HepG2 (cell line): ENCODE measurements around the gene DDR2. TPM values are rescaled to one million over a fixed set of nuclear protein-coding genes. Genes with fewer than 3 reads are reported as not detected.

Experiments used
- ATAC-seq: fragments of 200-7000 bp; cut with Tn5 transposase; 3 replicates; pipeline ENCODE4 v1.9.1; 2020; ENCODE audit warnings: mild to moderate bottlenecking, moderate library complexity
- BruUV-seq: library from RNA; stranded (reverse); fragments of 400-500 nt; replicated peaks from 2 replicates; lab custom pipeline; 2021; lab: Mats Ljungman, UMichigan
- CTCF ChIA-PET: fragments of 300-600 bp; formaldehyde crosslinking; extraction: SDS; loops from one replicate; lab custom pipeline; 2021; ENCODE audit warnings: low total read pairs, inconsistent platforms, low intra/inter-chr PET ratio; lab: Yijun Ruan, JAX
- POLR2A ChIA-PET: fragments of 350-600 bp; sonication (Branson Sonifier 250); formaldehyde crosslinking; loops from one replicate; lab custom pipeline; 2020; ENCODE audit warnings: antibody characterized with exemption, inconsistent platforms; lab: Yijun Ruan, JAX
- DNase-seq: peaks from one replicate; pipeline ENCODE4 v3.0.0-alpha.2; 2015; ENCODE audit warnings: low spot score
- FAIRE-seq: peaks from 3 replicates; lab custom pipeline; 2011; peaks lifted over from hg19 to GRCh38; lab: Jason Lieb, UNC
- H2AFZ ChIP-seq: one replicate; pipeline ENCODE4 v1.6.1; 2011; ENCODE audit warnings: low read length, inconsistent platforms
- H3K27ac ChIP-seq: fragments of 300-600 bp; 3 replicates; pipeline ENCODE4 v1.8.0; 2011; ENCODE audit warnings: mixed run types, mild to moderate bottlenecking, mixed read lengths, low read length, inconsistent platforms; ENCODE audit not compliant: insufficient read depth; ENCODE audit errors: extremely low read length
- H3K27me3 ChIP-seq, 2 experiments: fragments of 200-600 bp in 1 of 2; 2 replicates in 1 of 2; 3 replicates in 1 of 2; pipeline versions ENCODE4 v1.6.0 to v1.8.0; 2011; ENCODE audit warnings: low read length in 2 of 2, mild to moderate bottlenecking in 2 of 2, moderate library complexity in 2 of 2, inconsistent platforms in 1 of 2; ENCODE audit not compliant: insufficient read depth in 2 of 2, control insufficient read depth in 1 of 2
- H3K36me3 ChIP-seq, 2 experiments: fragments of 200-600 bp in 1 of 2; replicated peaks in 1 of 2; 2 replicates in 1 of 2; 3 replicates in 1 of 2; pipeline versions ENCODE4 v1.5.1 to v1.8.0; 2011; ENCODE audit warnings: low read length in 2 of 2, inconsistent platforms in 1 of 2; ENCODE audit not compliant: insufficient read depth in 2 of 2, control insufficient read depth in 1 of 2
- H3K4me1 ChIP-seq: 2 replicates; pipeline ENCODE4 v1.5.1; 2012; ENCODE audit warnings: low read length, inconsistent platforms; ENCODE audit not compliant: insufficient read depth
- H3K4me2 ChIP-seq: 2 replicates; pipeline ENCODE4 v1.6.0; 2011; ENCODE audit warnings: low read depth, low read length, inconsistent platforms
- H3K4me3 ChIP-seq, 3 experiments: fragments of 200-600 bp in 1 of 3; sonication (generic), shearing (Covaris generic) in 1 of 3; replicated peaks in 1 of 3; 2 replicates each; pipeline ENCODE4 v1.5.1; 2011 to 2016; ENCODE audit warnings: low read length in 3 of 3, inconsistent platforms in 2 of 3, low read depth in 2 of 3, mild to moderate bottlenecking in 2 of 3, control low read depth in 1 of 3, mixed read lengths in 1 of 3; ENCODE audit not compliant: insufficient read depth in 1 of 3
- H3K79me2 ChIP-seq: one replicate; pipeline ENCODE4 v1.6.1; 2011; ENCODE audit warnings: low read length, inconsistent platforms; ENCODE audit not compliant: insufficient read depth
- H3K9ac ChIP-seq: 2 replicates; pipeline ENCODE4 v1.6.0; 2011; ENCODE audit warnings: mild to moderate bottlenecking, low read depth, low read length, inconsistent platforms; ENCODE audit not compliant: insufficient read depth
- H3K9me3 ChIP-seq: 2 replicates; pipeline ENCODE4 v1.5.1; 2012; ENCODE audit warnings: mild to moderate bottlenecking, low read length
- H4K20me1 ChIP-seq: 2 replicates; pipeline ENCODE4 v1.6.0; 2011; ENCODE audit warnings: inconsistent platforms, mild to moderate bottlenecking, low read length, moderate library complexity; ENCODE audit not compliant: insufficient read depth
- GATAD2A ChIP-seq: IDR thresholded peaks from 2 replicates; pipeline ENCODE4 v1.6.1; 2016
- HHEX ChIP-seq: IDR thresholded peaks from 2 replicates; pipeline ENCODE4 v1.6.1; 2016; ENCODE audit warnings: control low read depth
- HOXA9 ChIP-seq: sonication (generic); formaldehyde crosslinking; IDR thresholded peaks from 2 replicates; pipeline ENCODE4 v1.8.1; 2022; ENCODE audit warnings: missing genetic modification reagents, mild to moderate bottlenecking, moderate library complexity, borderline replicate concordance
- MZF1 ChIP-seq: sonication (generic); formaldehyde crosslinking; IDR thresholded peaks from 2 replicates; pipeline ENCODE4 v1.8.1; 2023; ENCODE audit warnings: mild to moderate bottlenecking, missing genetic modification reagents, borderline replicate concordance
- RAD51 ChIP-seq: fragments of 450-650 bp; IDR thresholded peaks from 2 replicates; pipeline ENCODE4 v1.6.1; 2016; ENCODE audit warnings: borderline replicate concordance
- RFX5 ChIP-seq: IDR thresholded peaks from 2 replicates; pipeline ENCODE4 v1.6.1; 2011; ENCODE audit warnings: low read depth, low read length, improper control_type of control experiment
- TAF15 ChIP-seq: fragments of 200-400 bp; formaldehyde crosslinking; IDR thresholded peaks from one replicate; pipeline ENCODE4 v1.6.1; 2018; ENCODE audit warnings: mild to moderate bottlenecking, low read depth, low read length; ENCODE audit not compliant: poor library complexity, severe bottlenecking
- ZNF180 ChIP-seq: sonication (generic); formaldehyde crosslinking; IDR thresholded peaks from 2 replicates; pipeline ENCODE4 v1.4.0; 2020; ENCODE audit warnings: low read depth, missing genetic modification reagents, borderline replicate concordance
- ZNF205 ChIP-seq: IDR thresholded peaks from 2 replicates; pipeline ENCODE4 v1.6.1; 2018; ENCODE audit warnings: missing biosample characterization, missing genetic modification reagents
- ZNF441 ChIP-seq: sonication (generic); formaldehyde crosslinking; IDR thresholded peaks from 2 replicates; pipeline ENCODE4 v1.7.0; 2021; ENCODE audit warnings: missing genetic modification reagents, borderline replicate concordance
- ZSCAN9 ChIP-seq: IDR thresholded peaks from 2 replicates; pipeline ENCODE4 v1.6.1; 2016; ENCODE audit warnings: borderline replicate concordance
- WGBS: methylation state at CpG from one replicate; pipeline ENCODE4 v1.1.6; 2017; ENCODE audit warnings: low lambda C conversion rate; 5-methylcytosine and 5-hydroxymethylcytosine counted together
- in situ Hi-C: cut with HindIII; loops from 2 replicates; pipeline ENCODE4 v1.10.0; 2017; ENCODE audit warnings: low pct_unique_long_range_greater_than_20kb; ENCODE audit not compliant: extremely low pct_ligation_motif_present
- intact Hi-C: fragments of 100-400 bp; cut with micrococcal nuclease; formaldehyde crosslinking; loops from one replicate; pipeline ENCODE4 v1.10.0; 2022; ENCODE audit not compliant: unreplicated experiment
- polyA plus RNA-seq, 8 experiments: library from polyadenylated mRNA; depleted of rRNA in 3 of 8; stranded (reverse) in 7 of 8; unstranded in 1 of 8; fragments of >200 nt; fragmentation: Illumina TruSeq in 4 of 8; extraction: Trizol in 4 of 8; gene quantifications; 2 replicates each; pipeline versions ENCODE4 v1.2.1 to v1.2.3, GENCODE V29; 2011 to 2016; ENCODE audit warnings: low read depth in 4 of 8, missing spikeins in 1 of 8, mixed read lengths in 1 of 8; ENCODE audit not compliant: insufficient read depth in 1 of 8
- total RNA-seq, 5 experiments: library from RNA; depleted of rRNA; stranded (reverse); fragments of >200 nt; fragmentation: Illumina TruSeq; extraction: Trizol; gene quantifications; 2 replicates each; pipeline ENCODE4 v1.2.3, GENCODE V29; 2016; ENCODE audit warnings: low read depth in 1 of 5
- TF ChIP-seq, protein P1 (sequence below): fragments of 450-650 bp; IDR thresholded peaks from 2 replicates; pipeline ENCODE4 v1.6.1; 2016
- TF ChIP-seq, protein P2 (sequence below): sonication (generic); formaldehyde crosslinking; IDR thresholded peaks from 2 replicates; pipeline ENCODE4 v1.5.1; 2020; ENCODE audit warnings: missing genetic modification reagents, mild to moderate bottlenecking, borderline replicate concordance

DDR2 gene
- total and polyA plus RNA-seq, 2 of the 13 experiments (the other 11 are each of a cell fraction or from before 2014, with no cell fraction given) = 0.36 to 0.38 TPM

DNA sequence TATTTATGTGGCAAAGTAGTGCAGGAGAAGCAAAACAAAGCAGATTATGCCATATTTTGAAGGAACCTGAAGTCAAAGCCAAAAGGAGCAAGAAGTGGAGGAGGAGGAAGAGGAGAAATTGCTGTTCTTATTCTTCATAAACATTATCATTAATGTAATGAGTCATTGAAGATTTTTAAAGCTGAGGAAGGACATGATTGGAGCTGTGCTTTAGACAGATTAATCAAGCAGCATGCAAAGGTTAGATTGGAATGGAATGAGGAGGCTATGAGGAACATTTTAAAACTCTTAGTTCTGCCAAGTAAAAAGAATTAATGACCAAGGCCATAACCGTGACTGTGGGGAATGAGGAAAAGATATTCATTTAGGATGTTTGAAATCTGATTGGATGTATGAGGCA is 125.2 kb downstream of the DDR2 start:
- FAIRE-seq (no peak), DNase-seq (no peak), ATAC-seq (no peak)
- H4K20me1 ChIP-seq = no peaks in the 10 kb centered on the region
- intact Hi-C loops (no loop called here), in situ Hi-C loops (no loop called here)
- H2AFZ ChIP-seq = no peak overlapping the region
- H3K36me3 ChIP-seq = no peaks in the 10 kb centered on the region
- no peak overlapping the region for H3K4me3 ChIP-seq
- no peak overlapping the region for H3K27ac ChIP-seq
- peaks cover 13% of the 10 kb centered on the region for H3K4me1 ChIP-seq
- no peaks in the 10 kb centered on the region for H3K27me3 ChIP-seq
- no peak overlapping the region for H3K4me2 ChIP-seq
- H3K79me2 ChIP-seq = no peaks in the 10 kb centered on the region
- ChIA-PET POLR2A (no interaction called here), CTCF (no interaction called here)
- 90% methylated on average over 1 of the region's 1 CpG for WGBS
- H3K9me3 ChIP-seq = no peaks in the 10 kb centered on the region
- H3K9ac ChIP-seq = no peak overlapping the region
- TF ChIP-seq ZNF441 (CRISPR knock-in tag) = no peak
- TF ChIP-seq, all 625 proteins: peak for 0
- no TSS peak for BruUV-seq

DNA sequence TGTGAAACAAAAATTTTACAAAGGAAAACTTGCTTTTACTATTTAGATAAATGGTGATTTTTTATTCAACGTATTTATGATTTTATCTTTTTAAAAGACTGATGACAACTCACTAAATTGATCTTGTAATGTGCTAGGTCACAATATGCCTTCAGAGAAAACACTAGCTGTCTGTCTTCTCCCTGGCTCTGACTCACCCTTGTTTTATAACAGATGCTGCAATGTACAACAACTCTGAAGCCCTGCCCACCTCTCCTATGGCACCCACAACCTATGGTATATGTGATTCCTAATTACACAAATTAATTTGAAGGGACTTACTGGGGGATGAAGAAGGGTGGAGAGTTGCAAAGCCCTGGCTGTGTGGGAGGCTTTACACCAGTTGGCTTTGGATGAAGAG is 133.5 kb downstream of the DDR2 start:
- POLR2A ChIA-PET = no interaction called here
- no peak for DNase-seq
- Histone ChIP-seq H3K9ac (no peak overlapping the region), H3K9me3 (no peaks in the 10 kb centered on the region), H3K79me2 (no peaks in the 10 kb centered on the region), H3K36me3 (no peaks in the 10 kb centered on the region), H3K4me3 (no peak overlapping the region), H3K27me3 (no peaks in the 10 kb centered on the region), H3K27ac (no peak overlapping the region), H4K20me1 (no peaks in the 10 kb centered on the region), H3K4me1 (no peaks in the 10 kb centered on the region), H3K4me2 (no peak overlapping the region), H2AFZ (no peak overlapping the region)
- BruUV-seq = no TSS peak
- CTCF ChIA-PET = no interaction called here
- no peak for ATAC-seq
- no peak for FAIRE-seq
- intact Hi-C loops = no loop called here
- in situ Hi-C loops = no loop called here
- TF ChIP-seq GATAD2A (CRISPR knock-in tag) (no peak), ZNF180 (no peak), ZSCAN9 (CRISPR knock-in tag) (no peak), HHEX (CRISPR knock-in tag) (no peak), HOXA9 (CRISPR knock-in tag) (no peak), RAD51 (no peak), TAF15 (no peak), ZNF205 (CRISPR knock-in tag) (no peak), MZF1 (CRISPR knock-in tag) (no peak), RFX5 (no peak)
- TF ChIP-seq, protein P1, sequence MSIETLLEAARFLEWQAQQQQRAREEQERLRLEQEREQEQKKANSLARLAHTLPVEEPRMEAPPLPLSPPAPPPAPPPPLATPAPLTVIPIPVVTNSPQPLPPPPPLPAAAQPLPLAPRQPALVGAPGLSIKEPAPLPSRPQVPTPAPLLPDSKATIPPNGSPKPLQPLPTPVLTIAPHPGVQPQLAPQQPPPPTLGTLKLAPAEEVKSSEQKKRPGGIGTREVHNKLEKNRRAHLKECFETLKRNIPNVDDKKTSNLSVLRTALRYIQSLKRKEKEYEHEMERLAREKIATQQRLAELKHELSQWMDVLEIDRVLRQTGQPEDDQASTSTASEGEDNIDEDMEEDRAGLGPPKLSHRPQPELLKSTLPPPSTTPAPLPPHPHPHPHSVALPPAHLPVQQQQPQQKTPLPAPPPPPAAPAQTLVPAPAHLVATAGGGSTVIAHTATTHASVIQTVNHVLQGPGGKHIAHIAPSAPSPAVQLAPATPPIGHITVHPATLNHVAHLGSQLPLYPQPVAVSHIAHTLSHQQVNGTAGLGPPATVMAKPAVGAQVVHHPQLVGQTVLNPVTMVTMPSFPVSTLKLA = no peak
- TF ChIP-seq, protein P2, sequence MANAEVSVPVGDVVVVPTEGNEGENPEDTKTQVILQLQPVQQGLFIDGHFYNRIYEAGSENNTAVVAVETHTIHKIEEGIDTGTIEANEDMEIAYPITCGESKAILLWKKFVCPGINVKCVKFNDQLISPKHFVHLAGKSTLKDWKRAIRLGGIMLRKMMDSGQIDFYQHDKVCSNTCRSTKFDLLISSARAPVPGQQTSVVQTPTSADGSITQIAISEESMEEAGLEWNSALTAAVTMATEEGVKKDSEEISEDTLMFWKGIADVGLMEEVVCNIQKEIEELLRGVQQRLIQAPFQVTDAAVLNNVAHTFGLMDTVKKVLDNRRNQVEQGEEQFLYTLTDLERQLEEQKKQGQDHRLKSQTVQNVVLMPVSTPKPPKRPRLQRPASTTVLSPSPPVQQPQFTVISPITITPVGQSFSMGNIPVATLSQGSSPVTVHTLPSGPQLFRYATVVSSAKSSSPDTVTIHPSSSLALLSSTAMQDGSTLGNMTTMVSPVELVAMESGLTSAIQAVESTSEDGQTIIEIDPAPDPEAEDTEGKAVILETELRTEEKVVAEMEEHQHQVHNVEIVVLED (CRISPR knock-in tag) = no peak
- 63% methylated on average over 1 of the region's 1 CpG for WGBS
